AG10803 (cell line): ENCODE data around the gene PGAP2.
"Not testable (repeated sequence)": the region's sequence is repeated elsewhere in the genome, so short reads cannot be mapped to it uniquely, and the experiment has no call there.

ENCODE experiments used
- DNase-seq: peaks from one replicate; pipeline ENCODE4 v3.0.0; 2010; ENCODE audit warnings: low read depth
- H3K4me3 ChIP-seq: 2 replicates; pipeline ENCODE4 v1.5.1; 2011; ENCODE audit warnings: mild to moderate bottlenecking, low read length, control low read depth
- CTCF ChIP-seq: conservative IDR thresholded peaks from 2 replicates; pipeline ENCODE4 v1.5.1; 2011; ENCODE audit warnings: mild to moderate bottlenecking, low read length, control low read depth, inconsistent platforms

The PGAP2 gene

DNA sequence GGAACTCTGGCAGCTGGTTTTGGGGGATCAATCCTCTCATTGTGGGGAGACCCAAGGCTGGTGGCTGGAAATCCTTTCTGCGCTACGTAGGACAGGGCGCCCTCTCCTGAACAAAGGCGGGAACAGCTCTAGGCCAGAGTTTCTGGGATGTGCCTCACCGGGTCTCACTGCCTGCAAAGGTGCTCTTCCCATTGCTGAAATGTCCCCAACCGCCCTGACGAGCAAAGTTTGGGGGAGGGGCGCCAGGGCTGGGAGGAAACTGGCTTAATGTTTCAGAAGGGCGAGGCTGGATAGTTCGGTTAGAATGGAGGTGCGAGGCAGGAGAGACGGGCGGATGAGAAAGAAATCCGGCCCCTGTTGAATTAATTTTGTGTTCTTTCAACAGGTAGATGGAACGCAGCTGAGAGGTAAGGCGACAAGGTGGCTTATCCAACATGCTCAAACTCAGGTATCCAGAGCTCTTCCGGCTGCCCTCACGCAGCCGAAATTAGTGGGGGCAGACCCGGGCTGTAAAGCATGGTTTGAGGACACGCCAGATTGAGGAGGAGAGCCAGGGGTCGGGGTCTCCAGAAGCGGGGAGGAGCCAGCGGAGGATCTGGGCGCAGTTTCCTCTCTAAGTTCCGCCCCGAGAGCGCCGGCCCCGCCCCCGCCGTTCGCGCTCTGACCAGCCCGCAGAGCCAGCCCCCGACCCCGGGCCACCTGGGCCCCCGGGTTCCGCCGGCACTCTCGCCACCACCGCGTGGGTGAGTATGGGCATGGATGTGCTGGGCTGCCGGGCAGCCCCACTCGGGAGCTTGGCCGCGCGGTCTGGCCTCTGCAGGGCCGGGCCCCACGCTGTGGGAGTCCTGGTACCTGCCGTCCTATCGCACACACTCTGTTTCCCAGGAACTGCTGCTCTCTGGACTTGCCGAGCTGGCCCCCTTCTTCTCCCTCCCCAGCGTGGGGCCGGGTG lies at the start of gene PGAP2:
TSS of gene PGAP2 (plus strand) at position 652 of the 952 bp plus-strand sequence. CDS start 2,700 bp downstream, outside the sequence.
- peak within 1 kb of the TSS; percentile 87 for H3K4me3 ChIP-seq
- DNase-seq, result peak; percentile 39
- peak; percentile 81 for TF ChIP-seq CTCF

GRCh38 chr11:3764266-3764665 lies 44.1 kb upstream of the PGAP2 start:
- DNase-seq, result no peak
- H3K4me3 ChIP-seq, result no peak overlapping the region
- no peak for TF ChIP-seq CTCF

DNA sequence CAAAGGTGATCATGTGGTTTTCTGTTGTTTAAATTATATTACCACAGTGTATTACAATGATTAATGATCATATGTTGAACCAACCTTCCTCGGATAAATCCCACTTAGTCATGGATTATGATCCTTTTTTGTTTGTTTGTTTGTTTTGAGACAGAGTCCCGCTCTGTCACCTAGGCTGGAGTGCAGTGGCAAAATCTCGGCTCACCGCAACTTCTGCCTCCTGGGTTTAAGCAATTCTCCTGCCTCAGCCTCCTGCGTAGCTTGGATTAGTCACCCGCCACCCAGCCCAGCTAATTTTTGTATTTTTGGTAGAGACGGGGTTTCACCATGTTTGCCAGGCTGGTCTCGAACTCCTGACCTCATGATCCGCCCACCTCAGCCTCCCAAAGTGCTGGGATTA lies 41.5 kb upstream of the PGAP2 start:
- not testable (repeated sequence) for DNase-seq, H3K4me3 ChIP-seq

- DNase-seq, result no peak
- no peak overlapping the region for H3K4me3 ChIP-seq
- no peak for TF ChIP-seq CTCF
Observed at GRCh38 chr11:3767536-3767935, 40.8 kb upstream of the PGAP2 start.

DNA sequence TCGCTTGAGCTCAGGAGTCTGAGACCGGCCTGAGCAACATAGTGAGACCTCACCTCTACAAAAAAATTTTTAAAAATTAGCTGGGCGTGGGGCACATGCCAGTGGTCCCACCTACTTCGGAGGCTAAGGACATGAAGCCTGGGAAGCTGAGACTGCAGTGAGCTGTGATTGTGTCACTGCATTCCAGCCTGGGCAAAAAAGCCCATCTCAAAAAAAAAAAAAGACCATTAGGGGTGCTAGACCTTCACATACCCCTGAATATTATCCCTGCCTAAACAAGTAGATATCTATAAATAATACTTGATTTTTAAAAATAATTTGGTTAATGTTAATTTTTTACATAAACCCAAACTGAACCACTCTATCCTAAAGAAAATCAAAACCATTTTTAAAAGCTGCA lies 35.2 kb upstream of the PGAP2 start:
- no peak for DNase-seq
- H3K4me3 ChIP-seq, result no peak overlapping the region
- no peak for TF ChIP-seq CTCF

DNA sequence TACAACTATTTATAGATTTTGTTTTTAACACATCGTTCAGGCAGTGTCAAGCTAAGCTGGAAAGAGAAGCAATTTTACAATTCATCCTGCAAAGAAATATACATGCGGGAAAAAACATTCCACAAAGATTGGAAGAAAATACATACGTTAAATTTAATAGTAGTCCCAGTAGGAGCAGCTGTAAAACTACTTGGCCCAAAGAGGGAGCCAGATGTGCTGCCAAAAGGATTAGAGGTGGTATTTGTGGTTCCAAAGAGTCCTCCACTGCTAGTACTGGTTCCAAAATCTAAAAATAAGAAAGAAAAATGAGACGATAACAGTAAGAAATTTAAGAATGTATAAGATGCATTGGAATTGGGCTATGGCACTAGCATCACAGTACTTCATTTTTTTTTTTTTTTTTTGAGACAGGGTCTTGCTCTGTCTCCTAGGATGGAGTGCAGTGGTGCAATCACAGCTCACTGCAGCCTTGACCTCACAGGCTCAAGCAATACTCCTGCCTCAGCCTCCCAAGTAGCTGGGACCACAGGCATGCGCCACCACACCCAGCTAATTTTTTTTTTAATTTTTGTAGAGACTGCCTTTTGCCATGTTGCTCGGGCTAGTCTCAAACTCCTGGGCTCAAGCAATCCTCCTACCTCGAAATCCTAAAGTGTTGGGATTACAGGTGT lies 32.5 kb upstream of the PGAP2 start:
- H3K4me3 ChIP-seq, result no peak overlapping the region
- TF ChIP-seq CTCF, result 0 out of 2 replicates have a peak, but pooled peaks have one; percentile 1
- no peak for DNase-seq

- TF ChIP-seq CTCF, result no peak
- H3K4me3 ChIP-seq, result no peak overlapping the region
- peak; percentile 52 for DNase-seq
Observed at GRCh38 chr11:3781423-3781822, 26.9 kb upstream of the PGAP2 start.
